GM18858 (cell line): ENCODE data around the gene ITGA8.
"Not testable (repeated sequence)": the region's sequence is repeated elsewhere in the genome, so short reads cannot be mapped to it uniquely, and the experiment has no call there.

Experiments
- ATAC-seq: cut with Tn5 transposase; IDR thresholded peaks from one replicate; pipeline ENCODE4 v1.9.1; 2021; ENCODE audit not compliant: unreplicated experiment

The ITGA8 gene

DNA sequence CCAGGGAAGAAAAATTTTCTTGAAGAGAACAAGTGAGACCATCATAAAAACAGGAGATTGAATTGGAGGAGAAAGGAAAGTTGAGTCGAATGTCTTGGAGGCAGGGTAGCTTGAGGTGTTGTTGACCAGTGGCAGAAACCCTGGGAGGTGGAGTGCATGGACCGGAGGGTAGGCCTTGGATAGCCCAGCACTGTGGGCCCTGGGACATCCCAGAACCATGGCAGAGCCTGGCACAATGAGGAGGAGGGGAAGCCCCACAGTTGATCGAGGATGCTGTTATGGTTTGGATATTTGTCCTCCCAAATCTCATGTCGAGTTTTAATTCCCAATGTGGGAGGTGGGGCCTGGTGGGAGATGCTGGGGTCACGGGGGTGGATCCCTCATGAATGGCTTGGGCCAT, 157.1 kb downstream of the ITGA8 start:
- no peak for ATAC-seq

DNA sequence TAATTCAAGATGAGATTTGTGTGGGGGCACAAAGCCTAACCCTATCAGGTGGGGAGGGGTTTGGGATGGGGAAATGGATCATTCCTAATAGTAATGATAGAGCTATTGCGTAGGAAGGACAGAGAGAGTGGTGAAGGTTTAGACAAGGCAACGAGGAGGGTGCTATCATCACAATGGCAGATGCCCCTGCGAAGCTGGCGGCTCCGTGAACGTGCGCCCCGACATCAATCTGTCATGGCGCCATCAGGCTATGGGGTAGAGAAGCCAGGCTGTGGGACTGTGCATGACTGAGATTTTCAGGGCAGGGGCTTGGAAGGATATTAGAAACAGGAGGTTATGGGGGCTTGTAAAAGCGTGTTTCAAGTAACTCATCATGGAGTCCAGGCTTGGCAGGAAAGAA, 157.6 kb downstream of the ITGA8 start:
- no peak for ATAC-seq

DNA sequence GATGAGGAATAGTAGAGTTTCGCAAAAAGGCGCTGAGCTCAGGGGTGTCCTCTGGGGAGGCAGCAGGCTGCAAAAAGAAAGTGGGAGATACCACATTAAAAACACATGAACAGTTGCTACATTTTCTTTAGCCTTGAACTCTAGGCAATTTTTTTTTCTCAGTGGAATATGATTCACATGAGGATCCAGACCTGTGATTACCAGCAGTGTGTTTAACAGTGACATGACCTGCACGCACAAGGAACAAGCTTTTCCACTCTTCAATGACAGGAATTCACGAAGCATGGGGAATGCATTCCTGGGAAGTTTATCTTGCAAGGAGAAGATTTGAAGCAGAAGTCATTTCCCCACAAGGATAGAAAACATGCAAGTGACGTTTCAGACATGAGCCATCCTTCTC, 161.6 kb downstream of the ITGA8 start:
- ATAC-seq = no peak

DNA sequence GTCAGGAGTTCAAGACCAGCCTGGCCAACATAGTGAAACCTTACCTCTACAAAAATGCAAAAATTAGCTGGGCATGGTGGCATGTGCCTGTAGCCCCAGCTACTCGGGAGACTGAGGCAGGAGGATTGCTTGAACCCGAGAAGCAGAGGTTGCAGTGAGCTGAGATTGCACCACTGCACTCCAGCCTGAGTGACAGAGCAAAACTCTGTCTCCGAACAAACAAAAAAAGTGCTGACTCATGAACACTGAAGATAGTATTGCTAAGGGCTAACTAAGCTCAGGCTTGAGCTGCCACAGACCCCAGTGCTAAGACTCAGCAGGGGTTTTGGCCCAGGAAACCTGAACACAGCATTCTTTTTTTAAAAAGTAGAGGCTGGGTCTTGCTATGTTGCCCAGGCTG, 162.6 kb downstream of the ITGA8 start:
- not testable (repeated sequence) for ATAC-seq

DNA sequence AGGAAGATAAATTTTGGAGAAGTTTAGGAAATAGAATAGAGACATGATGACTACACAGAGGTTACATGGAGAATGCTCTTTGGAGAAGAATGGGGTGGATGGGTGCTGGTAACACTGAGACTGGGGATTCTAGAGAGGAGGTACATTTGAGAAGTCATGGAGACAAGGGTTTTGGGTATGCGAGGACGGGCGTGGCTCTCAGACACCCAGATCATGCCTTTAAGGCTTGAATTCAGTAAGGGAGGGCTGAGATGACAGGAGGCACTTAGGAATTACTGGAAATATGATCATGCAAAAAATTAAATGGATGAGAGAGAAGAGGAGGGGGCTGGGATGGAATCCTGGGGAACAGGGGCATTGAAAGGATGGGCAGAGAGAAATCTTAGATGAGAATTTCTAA, 168.8 kb downstream of the ITGA8 start:
- no peak for ATAC-seq

DNA sequence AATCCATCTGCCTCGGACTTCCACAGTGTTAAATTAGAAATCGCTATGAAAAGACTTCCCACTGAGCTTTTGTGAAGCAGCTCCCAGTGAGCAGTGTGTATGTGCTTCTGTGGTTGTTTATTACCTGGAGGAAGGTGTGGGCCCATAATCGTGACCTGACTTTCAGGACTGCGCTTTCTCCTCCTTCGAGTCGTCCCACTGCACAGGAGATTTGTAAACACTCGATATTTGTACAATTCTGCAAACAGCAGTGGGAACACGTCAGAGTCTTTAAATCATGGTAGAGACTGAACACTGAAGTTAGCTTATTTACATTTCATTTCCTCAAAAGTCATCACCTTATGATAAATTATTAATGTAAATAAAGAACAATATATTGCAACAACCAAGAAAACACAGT, 171.4 kb downstream of the ITGA8 start:
- no peak for ATAC-seq

DNA sequence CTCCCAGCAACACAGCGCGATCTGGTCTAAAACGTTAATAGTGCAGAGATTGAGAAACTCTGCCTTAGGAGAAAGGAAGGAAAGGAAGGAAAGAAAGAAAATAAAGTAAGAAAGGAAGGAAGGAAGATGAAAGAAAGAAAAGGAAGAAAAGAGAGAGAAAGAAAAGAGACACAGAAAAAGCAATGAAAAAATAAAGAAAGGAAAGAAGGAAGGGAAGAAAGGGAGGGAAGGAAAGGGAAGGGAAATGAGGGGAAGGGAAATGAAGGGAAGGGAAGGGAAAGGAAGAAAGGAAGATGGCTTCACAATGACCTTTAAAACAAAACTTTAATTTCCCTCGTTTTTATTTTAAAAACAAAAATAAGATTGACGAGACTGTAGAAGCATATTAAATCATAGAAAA, 173.1 kb downstream of the ITGA8 start:
- no peak for ATAC-seq

DNA sequence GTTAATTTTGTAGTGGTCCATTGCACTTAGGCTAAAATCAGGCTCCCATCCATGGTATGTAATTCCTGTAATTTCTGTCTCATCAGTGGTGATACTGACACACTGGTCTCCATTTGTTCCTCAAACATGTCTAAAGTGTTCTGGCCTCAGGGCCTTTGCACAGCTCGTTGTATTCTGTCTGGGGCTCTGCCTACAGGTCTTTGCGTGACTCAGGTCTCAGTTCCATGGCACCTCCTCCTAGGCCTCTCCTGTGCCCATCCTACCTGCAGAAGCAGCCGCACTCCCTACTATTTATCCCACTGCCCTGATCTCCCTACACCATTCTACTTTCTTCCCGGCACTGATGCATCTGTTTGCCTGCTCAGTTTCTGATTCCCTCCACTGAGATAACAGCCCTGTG, 173.8 kb downstream of the ITGA8 start:
- no peak for ATAC-seq

DNA sequence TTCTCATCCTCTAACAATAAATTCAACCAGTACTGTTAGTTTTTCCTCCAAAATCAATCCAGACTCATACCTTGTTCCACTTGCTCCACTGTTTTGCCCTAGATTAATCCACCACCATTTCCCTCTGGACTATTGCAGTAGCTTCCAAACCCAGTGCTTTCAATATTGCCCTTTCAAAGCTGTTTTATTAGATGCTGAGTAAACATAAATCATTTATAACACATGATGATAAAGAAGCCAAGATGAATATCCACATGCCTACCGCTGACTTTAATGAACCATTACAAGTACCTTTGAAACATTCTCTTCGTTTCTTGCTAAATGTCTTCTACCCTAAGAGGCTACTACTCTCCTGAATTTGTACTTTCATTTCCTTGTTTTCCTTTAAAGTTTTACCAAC, 174.5 kb downstream of the ITGA8 start:
- no peak for ATAC-seq

DNA sequence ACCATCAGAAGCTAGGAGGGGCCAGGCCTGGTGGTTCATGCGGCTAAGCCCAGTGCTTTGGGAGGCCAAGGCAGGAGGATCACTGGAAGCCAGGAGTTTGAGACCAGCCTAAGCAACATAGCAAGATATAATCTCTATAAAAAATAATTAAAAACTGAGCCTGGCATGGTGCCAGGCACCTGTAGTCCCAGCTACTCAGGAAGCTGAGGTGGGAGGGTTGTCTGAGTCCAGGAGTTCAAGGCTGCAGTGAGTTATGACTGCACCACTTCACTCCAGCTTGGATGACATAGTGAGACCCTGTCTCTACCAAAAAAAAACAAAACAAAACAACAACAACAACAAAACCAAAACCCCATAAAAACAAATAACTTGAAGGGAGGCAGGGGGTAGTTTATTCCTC, 175.7 kb downstream of the ITGA8 start:
- no peak for ATAC-seq

DNA sequence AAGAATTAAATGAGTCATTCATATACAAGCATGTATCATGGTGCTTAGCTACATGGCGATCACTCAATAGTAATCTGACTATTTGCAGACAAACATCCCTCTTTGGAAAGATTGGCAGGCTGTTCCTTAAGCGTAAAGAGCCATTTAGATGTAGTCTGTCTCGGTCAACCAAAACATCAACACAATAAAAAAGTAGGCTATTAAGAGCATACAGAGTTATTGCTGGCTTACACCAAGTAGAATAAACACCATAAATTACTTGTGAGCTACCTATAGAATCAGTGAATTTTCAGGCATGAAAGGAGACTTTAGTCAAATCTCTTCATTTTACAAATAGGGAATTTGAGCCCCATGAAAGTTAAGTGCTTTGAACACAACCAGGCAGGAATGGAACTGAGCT, 176.9 kb downstream of the ITGA8 start:
- ATAC-seq = no peak

DNA sequence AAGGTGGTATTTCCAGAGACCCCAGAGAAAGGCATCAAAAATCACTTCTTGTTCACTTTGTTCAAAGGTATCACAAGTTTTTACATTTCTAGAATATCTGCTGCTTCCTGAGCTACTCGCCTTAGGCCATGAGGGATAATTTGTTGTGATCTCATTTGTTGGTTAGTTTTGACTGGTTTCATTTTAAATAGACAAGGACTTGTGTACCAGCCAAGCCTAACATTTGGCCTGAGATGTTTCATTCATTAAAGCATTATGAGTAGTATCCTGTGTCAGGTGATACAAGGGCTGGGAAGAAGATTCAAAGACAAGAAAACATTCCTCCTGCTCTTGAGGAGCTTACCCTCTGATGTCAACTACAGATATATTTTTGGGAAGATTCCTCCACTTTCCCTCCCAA, 178.3 kb downstream of the ITGA8 start:
- no peak for ATAC-seq

DNA sequence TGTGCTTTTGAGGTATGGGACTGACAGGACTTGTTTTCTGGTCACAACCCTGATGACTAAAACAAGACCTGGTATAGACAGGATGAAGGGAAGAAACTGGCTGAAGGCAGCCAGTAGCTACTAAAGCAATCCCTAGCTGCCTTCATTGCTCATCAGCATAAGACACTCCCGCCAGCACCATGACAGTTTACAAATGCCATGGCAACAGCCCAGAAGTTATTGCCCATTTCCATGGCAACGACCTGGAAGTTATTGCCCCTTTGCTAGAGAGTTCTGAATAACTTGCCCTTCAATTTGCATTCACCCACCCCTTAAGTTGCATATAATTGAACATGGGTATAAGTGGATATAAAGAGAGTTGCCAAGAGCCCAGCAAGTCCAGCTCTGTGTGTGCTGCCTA, 179.0 kb downstream of the ITGA8 start:
- no peak for ATAC-seq

DNA sequence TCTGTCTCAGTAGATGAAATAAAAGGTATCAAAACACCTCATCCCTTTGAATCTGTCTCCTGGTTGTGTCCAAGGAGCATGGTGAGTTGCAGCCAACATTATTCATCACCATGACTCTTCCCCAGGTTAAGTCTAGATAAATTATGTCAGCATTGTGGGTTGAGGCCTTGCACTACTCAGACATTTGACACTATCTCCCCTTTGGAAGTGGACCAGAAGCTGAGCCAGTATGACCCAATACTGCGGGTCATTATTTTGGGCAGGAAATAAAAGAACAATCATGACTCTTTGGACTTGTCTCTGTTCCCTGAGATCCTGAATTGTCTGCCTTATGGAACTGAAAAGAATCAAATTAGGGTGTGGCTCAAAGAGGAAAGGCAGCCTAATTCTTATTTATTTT, 180.5 kb downstream of the ITGA8 start:
- ATAC-seq = no peak

DNA sequence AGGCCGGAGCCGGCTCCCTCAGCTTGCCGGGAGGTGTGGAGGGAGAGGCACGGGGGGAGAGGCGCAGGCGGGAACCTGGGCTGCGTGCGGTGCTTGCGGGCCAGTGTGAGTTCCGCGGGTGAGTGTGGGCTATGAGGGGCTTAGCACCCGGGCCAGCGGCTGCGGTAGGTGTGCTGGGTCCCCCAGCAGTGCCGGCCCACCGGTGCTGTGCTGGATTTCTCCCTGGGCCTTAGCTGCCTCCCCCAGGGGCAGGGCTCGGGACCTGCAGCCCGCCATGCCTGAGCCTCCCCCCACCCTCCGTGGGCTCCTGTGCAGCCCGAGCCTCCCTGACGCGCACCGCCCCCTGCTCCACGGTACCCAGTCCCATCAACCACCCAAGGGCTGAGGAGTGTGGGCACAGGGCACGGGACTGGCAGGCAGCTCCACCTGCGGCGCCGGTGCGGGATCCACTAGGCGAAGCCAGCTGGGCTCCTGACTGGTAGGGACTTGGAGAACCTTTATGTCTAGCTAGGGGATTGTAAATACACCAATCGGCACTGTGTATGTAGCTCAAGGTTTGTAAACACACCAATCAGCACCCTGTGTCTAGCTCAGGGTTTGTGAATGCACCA, 184.7 kb downstream of the ITGA8 start:
- ATAC-seq = not testable (repeated sequence)

DNA sequence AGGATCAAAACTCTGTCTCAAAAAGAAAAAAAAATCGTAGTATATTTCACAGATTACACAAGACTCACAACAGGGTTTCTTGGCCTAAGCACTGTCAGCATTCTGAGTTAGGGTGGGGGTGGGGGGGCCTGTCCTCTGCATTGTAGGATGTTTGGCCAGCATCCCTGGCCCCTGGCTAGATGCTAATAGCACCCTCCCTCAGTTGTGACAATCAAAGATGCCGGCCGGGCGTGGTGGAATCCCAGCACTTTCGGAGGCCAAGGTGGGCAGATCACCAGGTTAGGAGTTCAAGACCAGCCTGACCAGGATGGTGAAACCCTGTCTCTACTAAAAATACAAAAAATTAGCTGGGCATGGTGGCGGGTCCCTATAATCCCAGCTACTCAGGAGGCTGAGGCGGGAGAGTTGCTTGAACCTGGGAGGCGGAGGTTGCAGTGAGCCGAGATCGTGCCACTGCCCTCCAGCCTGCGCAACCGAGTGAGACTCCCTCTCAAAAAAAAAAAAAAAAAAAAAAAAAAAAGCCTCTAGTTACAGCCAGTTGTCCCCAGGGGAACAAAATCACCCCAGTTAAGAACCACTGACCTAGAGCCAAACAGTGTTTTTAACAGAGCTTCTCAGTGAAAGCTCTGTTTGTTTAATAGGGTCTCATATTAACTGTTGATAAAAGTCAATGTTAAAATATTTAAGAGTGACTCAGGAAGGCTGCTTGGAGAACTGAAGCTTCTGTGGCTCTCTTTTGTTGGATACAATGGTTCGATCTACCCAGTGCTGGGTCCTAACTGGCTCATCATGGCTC, 187.6 kb downstream of the ITGA8 start:
- no peak for ATAC-seq

DNA sequence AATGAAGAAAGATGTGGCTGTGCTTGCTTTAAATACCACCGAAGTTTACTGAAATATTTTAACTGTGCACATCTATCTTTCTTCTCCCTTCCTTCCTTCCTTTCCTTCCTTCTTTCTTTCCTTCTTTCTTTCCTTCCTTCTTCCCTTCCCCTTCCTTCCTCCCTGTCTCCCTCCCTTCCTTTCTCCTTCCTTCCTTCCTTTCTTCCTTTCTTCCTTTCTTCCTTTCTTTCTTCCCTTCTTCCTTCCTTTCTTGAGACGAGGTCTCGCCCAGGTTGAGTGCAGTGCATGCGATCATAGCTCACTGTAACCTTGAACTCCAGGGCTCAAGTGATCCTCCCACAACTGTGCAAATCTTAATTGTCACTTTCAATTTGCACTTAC, 190.9 kb downstream of the ITGA8 start:
- no peak for ATAC-seq

DNA sequence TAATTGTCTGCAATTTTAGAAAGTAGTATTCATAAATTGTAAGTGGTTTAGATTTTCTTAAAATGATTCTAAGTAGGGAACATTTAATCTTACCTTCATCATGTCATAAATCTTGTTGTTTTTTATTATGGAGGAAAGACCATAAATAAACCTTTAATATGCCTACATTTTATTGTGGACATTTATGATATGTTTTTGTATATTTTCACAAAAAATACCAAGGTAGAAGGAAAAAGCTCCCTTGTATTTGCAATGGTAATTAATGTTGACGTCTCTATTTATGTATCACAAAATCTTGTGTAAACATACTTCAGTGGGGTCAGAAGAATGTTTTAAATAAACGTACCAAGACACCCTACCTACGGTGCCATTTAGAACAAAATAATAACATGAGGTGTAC, 193.0 kb downstream of the ITGA8 start:
- ATAC-seq = no peak

DNA sequence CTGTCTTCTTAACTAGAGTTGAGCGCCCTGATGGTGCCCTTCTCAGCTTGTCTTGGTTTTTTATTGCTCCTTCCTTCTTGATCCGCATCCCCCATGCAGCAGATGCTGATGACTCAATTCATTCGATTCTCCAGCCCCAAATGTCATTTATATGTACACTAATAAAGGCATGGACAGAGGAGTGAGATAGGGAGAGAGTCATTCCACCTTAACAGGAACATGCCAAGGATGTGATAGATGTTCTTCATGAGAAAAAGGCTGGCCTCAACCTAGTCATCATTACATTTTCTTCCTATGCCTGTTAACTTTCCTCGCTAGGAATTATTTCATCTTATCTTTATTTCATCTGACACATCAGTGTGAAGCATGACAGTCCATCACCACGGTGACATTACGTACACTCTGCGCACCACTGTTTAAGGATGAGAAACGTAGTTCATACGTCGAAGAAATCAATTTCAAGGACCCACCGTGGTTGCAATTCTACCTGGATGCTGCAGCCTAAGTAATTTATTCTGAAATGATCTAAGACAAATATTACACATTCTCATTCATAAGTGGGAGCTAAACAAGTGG, 198.3 kb downstream of the ITGA8 start:
- no peak for ATAC-seq

DNA sequence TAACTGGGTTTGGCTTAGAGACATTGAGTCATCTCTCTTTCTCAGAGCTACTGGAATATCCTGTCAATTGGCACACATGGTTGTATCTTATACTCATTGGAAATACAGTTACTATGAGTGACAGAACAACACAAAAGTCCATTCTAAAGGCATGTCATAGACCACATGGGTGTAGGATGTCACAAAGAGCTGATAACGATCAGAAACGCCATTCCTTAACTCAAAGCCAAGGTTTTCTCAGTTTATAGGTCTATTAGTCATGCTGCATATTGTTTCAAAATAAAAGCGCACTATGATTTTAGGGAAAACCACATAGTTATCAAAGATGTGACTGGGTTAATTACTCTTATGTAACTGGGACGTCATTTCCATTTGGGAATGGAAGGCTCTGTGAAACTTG, 201.5 kb downstream of the ITGA8 start:
- no peak for ATAC-seq

DNA sequence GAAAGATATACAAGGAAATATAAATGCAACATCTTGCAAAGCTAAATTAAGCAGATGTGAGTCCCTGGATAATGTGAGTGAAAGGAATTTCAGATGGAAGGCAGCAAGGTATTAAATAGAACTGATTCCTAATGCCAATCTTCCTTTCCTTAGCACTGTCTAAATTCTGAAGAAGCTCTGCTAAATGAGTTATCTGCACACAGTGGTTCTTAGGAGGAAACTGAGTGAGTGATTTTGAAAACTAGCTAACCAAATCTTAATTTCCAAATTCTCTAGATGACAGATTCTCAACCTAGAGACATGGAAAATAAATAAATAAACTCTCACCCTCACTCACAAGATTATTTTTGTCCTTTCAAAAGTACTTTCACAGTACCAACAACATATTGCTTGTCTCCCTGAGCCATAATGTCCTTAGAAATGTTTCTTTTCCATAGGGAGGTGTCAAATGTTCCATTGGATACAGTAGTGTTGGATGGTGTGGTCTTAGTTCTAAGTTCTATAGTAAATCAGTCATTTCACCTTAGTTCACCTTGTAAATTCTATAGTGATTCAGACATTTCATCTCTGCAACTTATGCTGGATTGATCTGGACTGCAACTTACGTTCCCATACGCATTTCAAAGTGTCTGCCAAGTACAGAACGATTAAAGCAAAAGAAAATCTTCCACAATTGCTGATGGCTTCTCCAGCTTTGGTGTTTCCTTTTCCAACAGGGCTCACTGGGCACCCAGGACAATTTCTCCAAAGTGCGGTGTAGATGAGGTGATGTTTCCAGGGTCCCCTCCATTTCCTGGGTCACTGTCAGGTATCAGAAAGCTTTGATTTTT, 203.3 kb downstream of the ITGA8 start:
- ATAC-seq = no peak

DNA sequence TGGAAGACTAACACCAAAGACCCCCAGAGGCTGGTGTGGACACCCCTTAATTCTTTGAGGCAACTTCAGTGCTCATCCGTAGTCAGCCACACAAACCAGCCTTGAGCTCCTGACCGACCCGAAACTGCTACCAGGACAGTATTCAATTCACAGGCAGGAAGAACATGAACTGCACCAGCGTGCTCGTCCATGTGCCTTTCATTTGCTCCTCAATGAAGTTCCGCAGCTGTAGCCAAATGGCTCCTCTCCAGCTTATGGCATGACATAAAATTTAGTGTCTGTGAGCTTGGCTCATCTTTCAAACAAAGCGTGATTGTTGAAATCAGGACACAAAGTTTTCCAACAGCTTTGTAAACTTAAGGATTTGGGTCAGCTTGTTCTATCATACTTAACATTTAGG, 204.5 kb downstream of the ITGA8 start:
- ATAC-seq = no peak
